ENCODE results near the gene TRAF4. TPM values are rescaled to one million over a fixed set of nuclear protein-coding genes. Genes with fewer than 3 reads are reported as not detected.
A peak's percentile ranks its signal among the peaks of the same experiment; 100 is the strongest.

TRAF4 gene
- total RNA-seq, 1 donor from 2014 or later: 73.3 TPM

DNA sequence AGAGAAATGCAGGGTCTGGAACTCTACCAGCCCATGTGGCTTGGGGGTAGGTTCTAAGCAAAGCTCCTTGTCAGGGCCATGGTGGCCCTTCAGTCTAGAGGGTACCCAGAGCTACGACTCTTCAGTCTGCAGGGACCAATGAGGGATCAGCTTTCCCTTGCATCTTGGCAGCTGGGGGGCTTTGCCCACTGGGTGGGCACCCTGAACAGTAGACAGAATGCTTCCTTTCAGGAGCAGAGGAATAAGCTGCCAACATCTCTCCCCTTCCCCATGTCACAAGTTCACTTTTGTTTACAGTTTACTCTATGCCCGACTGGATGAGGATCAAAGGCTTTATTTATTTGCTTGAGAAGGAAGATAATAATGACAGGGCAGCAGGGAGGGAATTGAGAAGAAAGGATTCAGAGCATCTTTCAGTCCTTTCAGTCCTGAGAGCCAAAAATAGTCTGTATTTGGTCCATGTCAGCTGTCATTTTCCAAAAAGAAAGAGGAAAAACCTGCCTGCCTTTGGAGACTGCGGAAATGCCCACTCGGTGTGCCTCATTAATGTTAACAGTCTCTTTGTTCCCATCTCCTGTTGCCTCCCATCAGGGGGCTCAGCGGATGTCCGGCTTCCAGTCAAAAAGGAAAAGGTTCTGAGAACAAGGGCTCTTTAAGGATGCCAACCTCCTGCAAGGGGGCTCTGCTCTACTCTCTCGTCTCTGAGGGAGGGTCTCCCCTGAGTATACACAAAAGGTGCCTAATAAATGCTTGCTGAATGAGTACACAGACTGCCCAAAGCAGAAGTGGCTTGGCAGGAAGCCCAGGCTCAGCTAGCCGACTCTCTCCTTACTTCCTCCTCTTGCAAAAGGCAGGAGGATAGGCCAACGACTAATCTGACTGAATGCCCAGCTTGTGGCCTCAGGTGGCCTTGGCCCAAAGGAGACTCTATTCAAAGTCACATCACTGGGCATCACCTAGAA, 17.1 kb downstream of the TRAF4 start:
- peaks cover 16% of the 10 kb centered on the region for H3K36me3 Mint-ChIP-seq (ENCODE audit: low read depth)
- no peak for DNase-seq (ENCODE audit: low spot score)
- no peak overlapping the region for H3K4me3 Mint-ChIP-seq (ENCODE audit: unreplicated experiment)
- H3K27me3 Mint-ChIP-seq (ENCODE audit: low read depth): no peaks in the 10 kb centered on the region
- peaks cover 12% of the 10 kb centered on the region for H3K4me1 Mint-ChIP-seq (ENCODE audit: low read depth)
- H3K9me3 Mint-ChIP-seq (ENCODE audit: low read depth): no peaks in the 10 kb centered on the region
- TF ChIP-seq CTCF (IDR thresholded peaks at IDR 0.05): no peak
- H3K27ac Mint-ChIP-seq (ENCODE audit: unreplicated experiment): peak overlapping the region; percentile 51

DNA sequence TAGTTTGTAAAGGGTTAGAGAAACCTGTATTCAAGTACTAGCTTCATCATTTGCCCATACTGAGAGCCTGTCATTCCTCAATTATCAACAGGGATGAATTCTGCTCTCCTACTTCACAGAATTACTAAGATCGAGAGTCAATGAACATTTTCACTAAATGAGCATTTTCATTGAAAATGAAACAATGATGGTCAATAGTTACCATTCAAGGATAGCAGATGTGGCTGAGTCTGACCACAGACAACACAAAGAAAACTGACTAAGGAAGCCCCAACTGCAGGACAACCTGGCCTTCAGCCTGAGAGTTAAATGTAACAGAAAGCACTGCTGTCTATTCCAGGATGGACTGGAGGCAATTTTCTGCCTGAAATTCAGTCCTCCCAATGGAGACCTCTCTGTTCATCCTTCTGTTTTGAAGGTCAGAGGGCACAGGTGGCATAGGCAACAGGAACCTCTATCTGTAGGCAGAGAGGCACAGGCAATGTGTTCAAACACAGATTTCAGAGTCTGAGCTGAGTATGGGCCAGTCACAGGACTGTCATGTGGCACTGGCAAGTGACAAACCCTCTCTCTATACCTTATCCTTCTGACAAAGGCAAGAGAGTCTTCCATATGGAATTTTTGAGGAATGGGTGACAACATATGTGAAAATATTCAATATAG, 19.5 kb downstream of the TRAF4 start:
- no peaks in the 10 kb centered on the region for H3K9me3 Mint-ChIP-seq (ENCODE audit: low read depth)
- peaks cover 8% of the 10 kb centered on the region for H3K36me3 Mint-ChIP-seq (ENCODE audit: low read depth)
- no peak overlapping the region for H3K4me3 Mint-ChIP-seq (ENCODE audit: unreplicated experiment)
- no peak for DNase-seq (ENCODE audit: low spot score)
- H3K27ac Mint-ChIP-seq (ENCODE audit: unreplicated experiment): peak overlapping the region; percentile 20
- no peaks in the 10 kb centered on the region for H3K27me3 Mint-ChIP-seq (ENCODE audit: low read depth)
- TF ChIP-seq CTCF (IDR thresholded peaks at IDR 0.05): no peak
- H3K4me1 Mint-ChIP-seq (ENCODE audit: low read depth): peaks cover 12% of the 10 kb centered on the region

- Mint-ChIP-seq H3K27me3 (ENCODE audit: low read depth) (no peaks in the 10 kb centered on the region), H3K4me3 (ENCODE audit: unreplicated experiment) (no peak overlapping the region), H3K27ac (ENCODE audit: unreplicated experiment) (peak overlapping the region; percentile 68), H3K9me3 (ENCODE audit: low read depth) (no peaks in the 10 kb centered on the region), H3K4me1 (ENCODE audit: low read depth) (peaks cover 12% of the 10 kb centered on the region), H3K36me3 (ENCODE audit: low read depth) (peaks cover 8% of the 10 kb centered on the region)
- peak; percentile 96 for TF ChIP-seq CTCF (IDR thresholded peaks at IDR 0.05)
- DNase-seq (ENCODE audit: low spot score): no peak
Measured at GRCh38 chr17:28763804-28764266, 20.0 kb downstream of the TRAF4 start.

- H3K9me3 Mint-ChIP-seq (ENCODE audit: low read depth): no peaks in the 10 kb centered on the region
- peak overlapping the region; percentile 45 for H3K27ac Mint-ChIP-seq (ENCODE audit: unreplicated experiment)
- DNase-seq (ENCODE audit: low spot score): no peak
- peaks cover 12% of the 10 kb centered on the region for H3K4me1 Mint-ChIP-seq (ENCODE audit: low read depth)
- H3K36me3 Mint-ChIP-seq (ENCODE audit: low read depth): peaks cover 2% of the 10 kb centered on the region
- H3K4me3 Mint-ChIP-seq (ENCODE audit: unreplicated experiment): no peak overlapping the region
- TF ChIP-seq CTCF (IDR thresholded peaks at IDR 0.05): no peak
- no peaks in the 10 kb centered on the region for H3K27me3 Mint-ChIP-seq (ENCODE audit: low read depth)
Measured at GRCh38 chr17:28765038-28765437, 21.2 kb downstream of the TRAF4 start.

GRCh38 chr17:28773736-28774135, 29.9 kb downstream of the TRAF4 start:
- Mint-ChIP-seq H3K27ac (ENCODE audit: unreplicated experiment) (peak overlapping the region; percentile 45), H3K9me3 (ENCODE audit: low read depth) (no peaks in the 10 kb centered on the region), H3K36me3 (ENCODE audit: low read depth) (peaks cover 2% of the 10 kb centered on the region)

More at GRCh38 chr17:28773736-28774135, 29.9 kb downstream of the TRAF4 start:
- Mint-ChIP-seq H3K4me1 (ENCODE audit: low read depth) (peaks cover 19% of the 10 kb centered on the region), H3K27me3 (ENCODE audit: low read depth) (no peaks in the 10 kb centered on the region), H3K4me3 (ENCODE audit: unreplicated experiment) (no peak overlapping the region)
- TF ChIP-seq CTCF (IDR thresholded peaks at IDR 0.05): no peak
- DNase-seq (ENCODE audit: low spot score): no peak
